Neural progenitor cell (in vitro differentiated cells): ENCODE data around the gene MINDY4.

Experiments used
- EZH2 ChIP-seq: fragments of 200-600 bp; sonication (generic); IDR thresholded peaks from 2 replicates; pipeline ENCODE4 v1.6.1; 2017; ENCODE audit warnings: antibody characterized with exemption, mild to moderate bottlenecking, moderate library complexity
- TF ChIP-seq, protein P1 (sequence below): fragments of 200-600 bp; sonication (generic); IDR thresholded peaks from 2 replicates; pipeline ENCODE4 v1.5.1; 2017; ENCODE audit warnings: antibody characterized with exemption, mild to moderate bottlenecking

DNA sequence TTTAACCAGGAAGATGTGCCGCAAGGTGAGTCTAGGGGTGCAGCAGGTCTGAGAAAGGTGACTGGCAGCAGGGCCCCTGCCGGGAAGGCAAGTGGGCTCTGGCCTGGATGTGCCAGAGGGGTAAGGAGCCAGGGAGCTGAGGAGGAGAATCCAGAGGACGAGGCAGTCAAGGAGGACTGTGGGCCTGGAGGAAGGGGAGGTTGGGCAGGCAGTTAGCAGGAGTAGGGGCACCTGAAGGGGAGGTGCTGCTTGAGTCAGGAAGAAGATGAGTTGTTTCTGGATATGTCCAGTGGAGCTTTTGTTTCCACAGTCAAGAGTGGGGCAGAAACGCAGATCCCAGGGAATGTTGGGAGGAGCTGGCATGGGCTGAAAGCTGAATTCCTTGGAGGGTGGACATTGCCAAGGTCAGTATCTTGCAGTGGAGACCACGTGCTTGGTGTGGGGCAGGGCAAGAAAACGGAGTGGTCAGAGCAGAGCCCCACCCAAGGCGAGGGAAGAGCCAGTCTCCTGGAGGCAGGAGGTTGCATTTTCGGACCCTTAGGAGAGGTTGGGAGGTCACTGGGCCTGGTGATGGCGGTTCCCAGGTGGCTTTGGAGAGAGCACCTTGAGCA lies 34.0 kb downstream of the MINDY4 start:
- TF ChIP-seq, protein P1, sequence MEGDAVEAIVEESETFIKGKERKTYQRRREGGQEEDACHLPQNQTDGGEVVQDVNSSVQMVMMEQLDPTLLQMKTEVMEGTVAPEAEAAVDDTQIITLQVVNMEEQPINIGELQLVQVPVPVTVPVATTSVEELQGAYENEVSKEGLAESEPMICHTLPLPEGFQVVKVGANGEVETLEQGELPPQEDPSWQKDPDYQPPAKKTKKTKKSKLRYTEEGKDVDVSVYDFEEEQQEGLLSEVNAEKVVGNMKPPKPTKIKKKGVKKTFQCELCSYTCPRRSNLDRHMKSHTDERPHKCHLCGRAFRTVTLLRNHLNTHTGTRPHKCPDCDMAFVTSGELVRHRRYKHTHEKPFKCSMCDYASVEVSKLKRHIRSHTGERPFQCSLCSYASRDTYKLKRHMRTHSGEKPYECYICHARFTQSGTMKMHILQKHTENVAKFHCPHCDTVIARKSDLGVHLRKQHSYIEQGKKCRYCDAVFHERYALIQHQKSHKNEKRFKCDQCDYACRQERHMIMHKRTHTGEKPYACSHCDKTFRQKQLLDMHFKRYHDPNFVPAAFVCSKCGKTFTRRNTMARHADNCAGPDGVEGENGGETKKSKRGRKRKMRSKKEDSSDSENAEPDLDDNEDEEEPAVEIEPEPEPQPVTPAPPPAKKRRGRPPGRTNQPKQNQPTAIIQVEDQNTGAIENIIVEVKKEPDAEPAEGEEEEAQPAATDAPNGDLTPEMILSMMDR = no peak
- no peak for TF ChIP-seq EZH2
